ENCODE measurements around the gene ZHX3. TPM values are rescaled to one million over a fixed set of nuclear protein-coding genes. Genes with fewer than 3 reads are reported as not detected.
A peak's percentile ranks its signal among the peaks of the same experiment; 100 is the strongest.
"Not testable (repeated sequence)": the region's sequence is repeated elsewhere in the genome, so short reads cannot be mapped to it uniquely, and the experiment has no call there.

ZHX3 gene
- total and polyA plus RNA-seq, 9 of the 15 experiments (the other 6 are each of a cell fraction or from before 2014, with no cell fraction given), result 0.80 to 14.6 (median 4.9) TPM

GRCh38 chr20:41312009-41312408 lies 5.5 kb downstream of the ZHX3 start:
- Histone ChIP-seq H3K79me2 (ENCODE audit: control insufficient read depth, insufficient read depth, low read length) (peaks cover 48% of the 10 kb centered on the region), H3K4me1 (replicated peaks in 1 of 2; ENCODE audit: control insufficient read depth in 2 of 2, insufficient read depth in 2 of 2, low read length in 2 of 2) (peaks cover 11 to 39% of the 10 kb centered on the region in 2 experiments)
- H3K36me3 ChIP-seq (ENCODE audit: control insufficient read depth, insufficient read depth, low read length); H3K27me3 ChIP-seq (ENCODE audit: control insufficient read depth in 2 of 2, insufficient read depth in 2 of 2, low read length in 2 of 2); ATAC-seq; H3K9me1 ChIP-seq (ENCODE audit: control insufficient read depth, insufficient read depth, low read length); BruUV-seq (replicated peaks); H3K9ac ChIP-seq (ENCODE audit: insufficient read depth in 1 of 2, low read depth in 2 of 2, low read length in 2 of 2); FAIRE-seq; H3K4me3 ChIP-seq; H2AFZ ChIP-seq (ENCODE audit: low read depth, low read length); intact Hi-C loops (cut with micrococcal nuclease); H3K4me2 ChIP-seq (ENCODE audit: insufficient read depth, low read length); H3K27ac ChIP-seq (ENCODE audit: extremely low read depth, low read depth, low read length); in situ Hi-C loops (cut with MboI); DNase-seq (ENCODE audit: extremely low read depth in 1 of 4, low spot score in 3 of 4); CTCF ChIA-PET (ENCODE audit: low intra/inter-chr PET ratio); H4K20me1 ChIP-seq (replicated peaks; ENCODE audit: control insufficient read depth, insufficient read depth, low read length); H3K9me3 ChIP-seq (replicated peaks; ENCODE audit: control insufficient read depth, insufficient read depth, low read depth, low read length): not testable (repeated sequence)
- 79% methylated on average over 6 of the region's 6 CpGs for WGBS (ENCODE audit: insufficient coverage, low coverage, missing lambda C conversion rate)
- POLR2A ChIA-PET, result interaction anchor here (0.5 to 1.5 kb wide), 7 partner anchors 10 to 320 kb away, joined by 3 to 5 read pairs (median 3); no protein-coding TSS in a partner anchor
- TF ChIP-seq, protein P1, sequence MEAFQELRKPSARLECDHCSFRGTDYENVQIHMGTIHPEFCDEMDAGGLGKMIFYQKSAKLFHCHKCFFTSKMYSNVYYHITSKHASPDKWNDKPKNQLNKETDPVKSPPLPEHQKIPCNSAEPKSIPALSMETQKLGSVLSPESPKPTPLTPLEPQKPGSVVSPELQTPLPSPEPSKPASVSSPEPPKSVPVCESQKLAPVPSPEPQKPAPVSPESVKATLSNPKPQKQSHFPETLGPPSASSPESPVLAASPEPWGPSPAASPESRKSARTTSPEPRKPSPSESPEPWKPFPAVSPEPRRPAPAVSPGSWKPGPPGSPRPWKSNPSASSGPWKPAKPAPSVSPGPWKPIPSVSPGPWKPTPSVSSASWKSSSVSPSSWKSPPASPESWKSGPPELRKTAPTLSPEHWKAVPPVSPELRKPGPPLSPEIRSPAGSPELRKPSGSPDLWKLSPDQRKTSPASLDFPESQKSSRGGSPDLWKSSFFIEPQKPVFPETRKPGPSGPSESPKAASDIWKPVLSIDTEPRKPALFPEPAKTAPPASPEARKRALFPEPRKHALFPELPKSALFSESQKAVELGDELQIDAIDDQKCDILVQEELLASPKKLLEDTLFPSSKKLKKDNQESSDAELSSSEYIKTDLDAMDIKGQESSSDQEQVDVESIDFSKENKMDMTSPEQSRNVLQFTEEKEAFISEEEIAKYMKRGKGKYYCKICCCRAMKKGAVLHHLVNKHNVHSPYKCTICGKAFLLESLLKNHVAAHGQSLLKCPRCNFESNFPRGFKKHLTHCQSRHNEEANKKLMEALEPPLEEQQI (IDR thresholded peaks at IDR 0.05), result peak; percentile 29; the same call in 1 of the 2 replicates
- TF ChIP-seq CC2D1A (IDR thresholded peaks at IDR 0.05), result peak; percentile 75; the same call in 1 of the 2 replicates
- TF ChIP-seq ZNF316 (IDR thresholded peaks at IDR 0.05), result peak; percentile 35; the same call in 1 of the 2 replicates
- peak; percentile 81 for TF ChIP-seq NFYB (IDR thresholded peaks at IDR 0.05; ENCODE audit: extremely low read depth, insufficient read length)
- TF ChIP-seq MBD2 (IDR thresholded peaks at IDR 0.05; ENCODE audit: borderline replicate concordance, low read depth), result peak; percentile 37; the same call in 1 of the 2 replicates
- TF ChIP-seq CBX3 (IDR thresholded peaks at IDR 0.05; ENCODE audit: borderline replicate concordance in 1 of 2, low read length in 2 of 2), result 0 out of 3 replicates have a peak, but pooled peaks of 1 of the 2 experiments have one; percentile 14
- TF ChIP-seq RBM25 (IDR thresholded peaks at IDR 0.05; ENCODE audit: low read depth, low read length, severe bottlenecking), result peak; percentile 53
- peak; percentile 62 for TF ChIP-seq ASH1L (IDR thresholded peaks at IDR 0.05; ENCODE audit: borderline replicate concordance, low read depth, partially characterized antibody)
